Superior temporal gyrus (tissue), 1 donor: ENCODE results near the gene MIPOL1.
"Not testable (repeated sequence)": the region's sequence is repeated elsewhere in the genome, so short reads cannot be mapped to it uniquely, and the experiment has no call there.

Experiments
- DNase-seq: peaks from one replicate; pipeline ENCODE4 v3.0.0-alpha.2; 2016; ENCODE audit errors: extremely low spot score

MIPOL1 gene, protein sequence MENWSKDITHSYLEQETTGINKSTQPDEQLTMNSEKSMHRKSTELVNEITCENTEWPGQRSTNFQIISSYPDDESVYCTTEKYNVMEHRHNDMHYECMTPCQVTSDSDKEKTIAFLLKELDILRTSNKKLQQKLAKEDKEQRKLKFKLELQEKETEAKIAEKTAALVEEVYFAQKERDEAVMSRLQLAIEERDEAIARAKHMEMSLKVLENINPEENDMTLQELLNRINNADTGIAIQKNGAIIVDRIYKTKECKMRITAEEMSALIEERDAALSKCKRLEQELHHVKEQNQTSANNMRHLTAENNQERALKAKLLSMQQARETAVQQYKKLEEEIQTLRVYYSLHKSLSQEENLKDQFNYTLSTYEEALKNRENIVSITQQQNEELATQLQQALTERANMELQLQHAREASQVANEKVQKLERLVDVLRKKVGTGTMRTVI

DNA sequence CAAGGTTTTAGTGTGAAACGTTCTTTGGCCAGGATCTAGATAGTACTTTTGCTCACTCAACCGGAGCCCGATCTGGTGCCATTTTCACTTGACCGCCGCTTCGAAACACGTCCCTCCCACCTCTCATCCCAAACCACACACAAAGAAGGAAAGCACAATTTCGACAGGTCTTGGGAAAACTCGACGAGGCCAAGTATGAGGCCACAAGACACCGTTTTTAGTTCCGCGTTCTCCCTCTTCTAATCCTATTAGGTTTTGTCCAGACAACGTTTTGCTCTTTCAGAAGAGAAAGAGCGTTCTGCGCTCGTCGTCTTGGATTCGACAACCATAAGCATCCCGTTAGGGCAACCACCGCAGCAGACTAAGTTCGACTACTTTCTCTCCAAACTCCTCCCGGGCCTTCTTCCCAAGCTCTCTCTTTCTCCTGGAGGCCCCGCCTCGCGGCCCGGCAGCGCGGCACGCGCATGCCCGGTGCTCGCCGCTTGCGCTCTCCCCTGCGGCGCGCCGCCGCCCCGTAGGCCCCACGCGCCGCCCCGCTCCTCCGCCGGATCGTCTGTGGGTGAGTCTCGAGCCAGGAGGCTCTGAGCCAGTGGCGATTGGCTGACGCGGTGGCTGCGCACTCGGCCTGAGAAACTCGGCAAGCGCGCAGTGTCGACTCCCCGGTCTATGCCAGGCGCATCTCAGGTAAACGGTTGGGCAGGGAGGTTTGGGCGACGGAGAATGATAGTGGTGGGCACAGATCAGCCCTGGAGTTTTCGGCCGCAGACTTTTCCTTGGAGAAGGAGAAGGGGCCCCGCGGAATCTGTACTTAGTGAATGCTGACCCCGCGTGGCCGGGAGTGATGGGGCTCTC is at the start of gene MIPOL1:
Gene MIPOL1, plus strand, starts transcription at position 517 of the 852 bp plus-strand sequence. CDS start 49,952 bp downstream, outside the sequence.
- DNase-seq = peak; percentile 80

DNA sequence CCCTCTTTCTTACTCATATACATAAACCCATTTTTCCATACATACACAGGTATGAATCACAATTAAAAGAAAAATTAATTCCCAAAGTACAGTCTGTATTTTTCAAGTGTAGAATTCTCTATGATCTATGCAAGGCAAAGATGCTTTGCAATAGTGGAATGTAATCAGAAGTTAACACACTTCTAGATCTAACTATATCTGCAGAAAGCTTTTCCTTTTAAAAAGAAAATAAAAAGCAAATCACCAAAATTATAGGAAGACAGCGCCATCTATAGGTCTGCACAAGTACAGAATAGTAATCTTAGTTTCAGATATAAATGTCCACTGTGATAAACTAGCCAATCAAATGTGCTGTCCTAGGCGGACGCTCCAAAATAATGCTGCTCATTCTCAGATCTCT is 47.3 kb upstream of the MIPOL1 start:
- peak; percentile 83 for DNase-seq

DNA sequence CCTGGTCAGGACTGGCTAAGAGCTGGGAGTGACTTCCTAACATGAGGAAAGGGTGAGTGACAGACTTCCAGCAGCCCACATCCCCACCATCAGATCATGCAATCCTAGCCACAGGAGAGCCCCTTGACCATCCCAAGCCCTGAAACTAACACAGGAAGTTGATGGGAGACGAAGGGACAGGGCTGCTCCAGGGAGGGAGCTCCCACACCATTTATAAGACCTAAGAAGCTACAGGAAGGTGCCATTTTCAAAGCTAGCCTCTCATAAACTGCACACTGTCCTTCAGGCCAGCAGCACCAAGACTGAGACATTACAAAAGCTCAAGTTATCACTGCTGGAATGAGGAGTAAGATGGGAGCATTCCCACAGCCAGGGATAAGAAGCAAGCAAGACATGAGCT is 44.7 kb upstream of the MIPOL1 start:
- no peak for DNase-seq

DNA sequence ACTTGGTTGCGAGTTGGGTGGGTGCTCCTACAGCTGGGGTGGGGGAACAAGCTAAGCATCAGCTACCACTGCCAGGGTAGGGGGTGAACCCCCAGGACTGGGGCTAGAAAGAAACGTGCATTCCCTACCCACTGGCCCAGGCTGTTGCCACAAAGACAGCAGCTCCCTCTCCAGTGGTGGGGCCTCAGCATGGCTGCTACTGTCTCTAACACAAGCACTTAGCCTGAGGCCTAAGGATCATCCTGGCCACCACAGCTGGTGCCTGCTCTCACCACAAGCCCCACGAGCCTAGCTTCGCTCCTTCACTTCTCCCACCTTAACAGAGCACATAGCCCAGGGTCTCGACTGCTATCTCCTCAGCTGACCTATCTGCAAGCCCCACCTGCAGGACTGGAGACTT is 44.3 kb upstream of the MIPOL1 start:
- DNase-seq = no peak

DNA sequence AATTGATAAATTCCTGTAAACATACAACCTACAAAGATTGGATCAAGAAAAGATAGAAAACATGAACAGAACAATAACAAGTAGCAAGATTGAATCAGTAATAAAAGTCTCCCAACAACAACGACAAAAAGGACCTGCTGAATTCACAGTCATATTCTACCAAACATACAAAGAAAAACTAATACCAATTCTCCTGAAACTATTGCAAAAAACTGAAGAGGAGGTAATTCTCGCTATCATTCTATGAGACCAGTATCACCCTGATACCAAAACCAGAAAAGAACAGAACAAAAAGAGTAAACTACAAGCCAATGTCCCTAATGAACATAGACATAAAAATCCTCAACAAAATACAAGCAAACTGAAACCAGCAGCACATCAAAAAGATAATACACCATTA is 39.8 kb upstream of the MIPOL1 start:
- no peak for DNase-seq

DNA sequence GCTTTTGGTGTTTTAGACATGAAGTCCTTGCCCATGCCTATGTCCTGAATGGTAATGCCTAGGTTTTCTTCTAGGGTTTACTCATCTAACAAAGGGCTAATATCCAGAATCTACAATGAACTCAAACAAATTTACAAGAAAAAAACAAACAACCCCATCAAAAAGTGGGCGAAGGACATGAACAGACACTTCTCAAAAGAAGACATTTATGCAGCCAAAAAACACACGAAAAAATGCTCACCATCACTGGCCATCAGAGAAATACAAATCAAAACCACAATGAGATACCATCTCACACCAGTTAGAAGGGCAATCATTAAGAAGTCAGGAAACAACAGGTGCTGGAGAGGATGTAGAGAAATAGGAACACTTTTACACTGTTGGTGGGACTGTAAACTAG is 35.4 kb upstream of the MIPOL1 start:
- not testable (repeated sequence) for DNase-seq

DNA sequence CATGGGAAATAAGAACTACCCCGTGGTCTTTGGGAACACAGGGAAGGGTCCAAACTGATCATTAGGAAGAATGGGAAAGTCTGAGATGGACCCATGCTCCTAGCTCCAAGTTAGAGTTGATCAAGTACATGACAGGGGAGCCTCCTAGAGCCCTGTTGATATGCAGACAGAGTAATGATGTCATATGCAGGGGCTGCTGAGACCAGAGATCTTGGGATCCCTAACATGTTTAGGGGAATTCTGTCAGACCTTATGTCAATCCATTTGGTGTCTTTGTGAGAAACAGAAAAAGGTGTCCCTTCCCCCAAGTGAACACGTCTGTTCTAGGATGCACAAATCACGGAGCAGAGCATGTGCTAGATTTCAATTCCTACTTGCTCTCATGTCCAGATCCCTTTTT is 31.9 kb upstream of the MIPOL1 start:
- no peak for DNase-seq

DNA sequence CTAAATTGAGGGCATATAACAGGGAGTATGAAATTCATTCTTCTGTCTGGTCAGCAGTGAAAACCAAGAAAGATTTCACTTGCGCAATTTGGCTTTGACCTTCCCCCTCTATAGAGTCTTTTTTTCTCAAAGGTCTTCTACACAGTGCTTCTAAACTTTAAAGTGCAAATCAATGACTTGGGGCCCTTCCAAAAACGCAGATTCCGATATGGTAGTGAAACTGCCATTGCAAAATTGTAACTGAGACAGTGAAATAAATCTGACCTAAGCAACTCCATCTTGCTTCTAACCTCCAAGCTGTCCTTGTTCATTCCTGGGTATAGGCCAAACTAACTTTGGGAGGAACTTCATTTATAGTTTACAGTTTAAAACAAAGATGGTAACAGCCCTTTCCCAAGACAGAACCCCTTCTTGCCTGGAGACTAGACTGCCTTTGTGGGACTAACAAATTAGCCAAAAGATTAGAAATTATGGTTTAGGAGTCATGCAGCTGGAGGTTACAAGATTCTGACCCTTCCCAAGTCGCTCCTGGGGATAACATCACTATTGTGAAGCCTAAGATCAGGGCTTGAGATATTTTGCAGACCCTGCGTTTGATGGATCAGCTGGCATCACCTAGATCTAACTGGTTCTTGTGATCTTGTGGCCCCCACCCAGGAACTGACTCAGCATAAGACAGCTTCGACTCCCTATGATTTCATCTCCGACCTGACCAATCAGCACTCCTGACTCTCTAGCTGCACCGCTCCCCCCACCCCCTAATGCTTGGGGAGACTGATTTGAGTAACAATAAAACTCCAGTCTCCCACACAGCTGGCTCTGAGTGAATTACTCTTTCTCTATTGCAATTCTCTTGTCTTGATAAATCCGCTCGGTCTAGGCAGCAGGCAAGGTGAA is 30.3 kb upstream of the MIPOL1 start:
- DNase-seq = no peak

DNA sequence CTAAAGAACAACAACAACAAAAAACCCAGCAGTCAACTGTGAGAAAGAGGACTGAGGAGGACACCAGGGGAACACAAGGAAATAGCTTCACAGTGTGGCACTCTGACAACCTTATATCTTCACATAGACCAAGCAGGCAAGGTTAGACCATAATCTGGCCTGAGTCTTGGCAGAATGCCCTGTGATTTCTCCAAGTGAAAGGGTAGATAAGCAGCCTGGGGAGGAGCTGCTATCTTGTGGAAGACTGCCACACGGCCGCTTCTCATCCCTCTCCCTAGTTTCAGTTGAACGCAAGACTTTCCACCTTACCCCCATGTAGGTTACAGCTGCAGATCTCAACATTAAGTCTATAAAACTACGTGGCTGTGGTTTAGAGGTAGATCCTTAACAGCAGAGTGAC is 29.0 kb upstream of the MIPOL1 start:
- DNase-seq = no peak

DNA sequence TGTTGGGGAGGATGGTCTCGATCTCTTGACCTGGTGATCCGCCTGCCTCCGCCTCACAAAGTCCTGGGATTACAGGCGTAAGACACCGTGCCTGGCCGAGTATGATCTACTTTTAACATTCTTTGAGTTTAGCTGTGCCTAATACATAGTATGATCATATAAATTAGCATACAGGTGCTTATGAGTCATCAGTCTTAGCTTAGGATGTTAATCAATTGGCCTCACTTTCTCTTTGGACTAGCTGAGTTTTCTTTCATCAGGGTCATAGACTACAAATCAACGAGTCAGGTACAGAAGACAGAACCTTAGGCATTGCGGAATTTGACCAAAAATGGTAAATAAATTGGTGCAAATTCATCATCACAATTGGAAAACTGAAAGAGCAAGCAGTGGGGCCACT is 27.5 kb upstream of the MIPOL1 start:
- DNase-seq = no peak

DNA sequence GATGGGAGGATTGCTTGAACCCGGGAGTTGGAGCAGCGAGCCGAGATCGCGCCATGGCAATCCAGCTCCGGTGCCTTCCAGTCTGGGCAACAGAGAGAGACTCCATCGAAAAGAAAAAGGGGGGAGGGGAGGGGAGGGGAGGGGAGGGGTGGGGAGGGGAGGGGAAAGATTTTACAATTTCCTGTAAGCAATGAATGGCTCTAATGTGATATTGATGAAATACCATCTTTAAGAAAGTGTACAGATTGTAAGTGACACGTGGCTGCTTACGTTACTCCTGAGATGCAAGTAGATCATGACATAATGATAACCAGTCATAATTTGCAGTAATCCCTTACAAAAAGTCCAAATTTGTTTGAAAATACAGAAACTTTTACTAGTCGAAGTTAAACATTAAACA is 26.7 kb upstream of the MIPOL1 start:
- DNase-seq = no peak

DNA sequence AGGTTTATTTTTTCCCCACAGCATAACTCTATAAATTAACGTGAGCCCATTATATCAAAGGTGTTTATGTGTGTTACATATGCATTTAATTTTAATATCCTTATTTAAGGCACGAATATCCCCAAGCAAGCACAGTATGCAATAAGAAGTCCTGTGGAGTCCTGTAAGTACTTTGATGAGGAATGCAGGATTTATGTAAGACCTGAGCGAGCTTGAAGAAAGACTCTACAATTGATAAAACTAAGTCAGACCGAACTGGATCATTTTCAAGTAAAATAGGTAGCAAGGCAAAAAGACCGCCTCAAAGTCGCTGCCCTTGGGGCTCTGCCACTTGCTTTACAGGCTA is 26.1 kb upstream of the MIPOL1 start:
- no peak for DNase-seq

DNA sequence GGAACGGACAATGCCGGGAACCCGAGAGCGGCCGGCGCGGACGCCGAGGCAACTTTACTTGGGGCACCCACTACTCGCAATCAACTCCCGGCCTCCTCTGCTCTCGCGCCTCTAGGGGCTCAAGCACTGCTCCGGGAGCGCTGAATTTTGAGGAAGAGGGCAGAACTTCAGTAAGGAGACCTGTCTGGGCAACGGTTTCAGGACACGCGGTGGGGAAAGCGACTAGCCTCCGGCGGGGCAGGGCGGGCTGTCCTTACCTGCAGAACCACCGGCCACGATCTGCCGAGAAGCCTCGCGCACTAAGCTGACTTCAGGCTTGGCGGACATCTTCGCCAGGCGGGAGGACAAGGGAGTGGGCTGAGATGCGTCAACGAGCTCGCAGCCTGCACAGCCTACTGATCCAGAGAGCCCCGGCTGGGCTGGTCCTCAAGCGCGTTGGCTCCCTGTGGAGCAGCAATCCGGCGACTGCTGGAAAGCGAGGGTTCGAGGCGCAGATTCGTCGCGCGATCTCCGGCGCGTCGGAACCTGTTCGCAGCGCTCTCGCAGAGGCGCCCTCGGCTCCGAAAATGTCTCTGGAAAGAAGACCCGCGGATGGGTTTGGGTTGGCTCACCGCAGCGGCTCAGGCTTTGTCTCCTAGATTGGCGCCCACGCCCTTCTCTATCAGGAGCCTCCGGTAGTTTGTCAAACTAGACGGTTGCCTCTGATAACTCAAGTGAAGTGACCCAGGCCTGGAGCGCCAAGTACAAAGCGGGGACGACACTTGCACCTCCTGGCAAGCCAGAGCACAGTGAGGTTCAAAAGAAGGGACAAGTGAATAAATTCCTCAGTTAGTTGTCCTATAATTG is 25.5 kb upstream of the MIPOL1 start, which contains the start of gene SLC25A21:
Gene SLC25A21, minus strand, starts transcription at position 583 of the 846 bp plus-strand sequence.
- DNase-seq = peak; percentile 77

DNA sequence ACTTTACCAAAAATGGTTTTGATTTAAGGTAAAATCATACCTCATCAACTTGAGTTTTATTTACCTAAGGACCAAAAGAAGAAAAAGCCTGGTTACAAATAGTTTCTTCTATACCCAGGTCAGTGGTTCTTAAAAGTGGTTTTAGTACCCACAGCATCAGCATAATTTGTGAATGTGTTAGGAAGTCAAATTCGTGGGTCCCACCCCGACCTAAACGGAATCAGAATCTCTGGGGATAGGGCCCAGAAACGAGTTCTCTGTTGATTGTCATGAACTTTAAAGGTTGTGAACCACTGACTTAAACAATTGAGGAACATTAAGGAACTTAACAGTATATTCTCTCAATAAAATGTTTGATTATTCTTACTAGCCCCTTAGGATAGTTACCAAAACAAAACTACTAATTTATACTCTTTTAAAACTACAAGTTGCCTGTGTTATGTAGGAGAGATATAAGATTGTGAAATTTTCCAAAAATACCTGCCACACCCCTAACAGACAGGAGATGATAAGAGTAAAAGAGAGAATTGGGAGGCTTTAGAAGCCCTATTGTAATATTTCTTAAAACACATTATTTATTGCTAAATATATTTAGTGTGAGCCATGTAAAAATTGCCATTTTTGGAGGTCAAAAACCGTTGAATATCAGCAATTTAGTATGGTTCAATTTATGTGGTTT is 24.7 kb upstream of the MIPOL1 start:
- DNase-seq = no peak

DNA sequence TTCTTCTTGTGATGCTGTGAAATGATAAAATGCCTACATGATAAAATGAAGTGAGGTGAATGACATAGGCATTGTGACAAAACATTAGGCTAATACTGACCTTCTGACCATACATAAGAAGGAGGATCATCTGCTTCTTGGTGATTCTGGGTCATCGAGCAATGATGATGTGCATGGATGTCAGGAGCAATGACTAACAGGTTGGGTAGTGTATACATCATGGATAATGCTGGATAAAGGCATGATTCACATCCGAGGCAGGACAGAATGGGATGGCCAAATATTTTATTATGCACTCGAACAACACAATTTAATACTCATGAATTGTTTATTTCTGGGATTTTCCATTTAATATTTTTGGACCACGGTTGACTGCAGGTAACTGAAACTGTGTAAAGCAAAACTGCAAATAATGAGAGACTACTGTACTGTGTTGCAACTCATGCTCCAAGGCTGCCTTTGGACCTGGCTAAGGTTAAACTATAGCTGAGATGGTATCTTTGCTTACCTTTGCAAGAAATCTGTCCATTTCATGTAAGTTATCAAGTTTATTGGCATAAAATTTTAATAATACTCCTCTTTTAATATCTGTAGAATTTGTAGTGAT is 17.7 kb upstream of the MIPOL1 start:
- DNase-seq = no peak

DNA sequence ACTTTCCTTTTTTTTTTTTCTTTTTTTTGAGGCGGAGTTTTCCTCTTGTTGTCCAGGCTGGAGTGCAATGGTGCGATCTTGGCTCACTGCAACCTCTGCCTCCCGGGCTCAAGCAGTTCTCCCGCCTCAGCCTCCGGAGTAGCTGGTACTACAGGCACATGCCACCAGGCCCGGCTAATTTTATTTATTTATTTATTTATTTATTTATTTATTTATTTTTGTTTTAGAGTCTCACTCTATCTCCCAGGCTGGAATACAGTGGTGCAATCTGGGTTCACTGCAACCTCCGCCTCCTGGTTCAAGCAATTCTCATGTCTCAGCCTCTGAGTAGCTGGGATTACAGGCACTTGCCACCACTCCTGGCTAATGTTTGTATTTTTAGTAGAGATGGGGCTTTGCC is 16.9 kb upstream of the MIPOL1 start:
- DNase-seq = not testable (repeated sequence)

DNA sequence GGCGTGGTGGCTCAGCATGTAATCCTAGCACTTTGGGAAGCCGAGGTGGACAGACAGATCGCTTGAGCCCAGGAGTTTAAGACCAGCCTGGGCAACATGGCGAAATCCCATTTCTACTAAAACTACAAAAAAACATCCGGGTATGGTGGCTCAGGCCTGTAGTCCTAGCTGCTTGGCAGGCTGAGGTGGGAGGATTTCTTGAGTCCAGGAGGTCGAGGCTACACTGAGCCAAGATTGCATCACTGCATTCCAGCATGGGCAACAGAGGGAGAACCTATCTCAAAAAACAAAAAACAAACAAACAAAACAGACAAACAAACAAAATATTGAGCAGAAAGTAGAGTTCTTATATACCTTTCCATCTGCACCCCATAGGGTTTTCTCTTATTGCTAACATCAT is 16.3 kb upstream of the MIPOL1 start:
- no peak for DNase-seq

DNA sequence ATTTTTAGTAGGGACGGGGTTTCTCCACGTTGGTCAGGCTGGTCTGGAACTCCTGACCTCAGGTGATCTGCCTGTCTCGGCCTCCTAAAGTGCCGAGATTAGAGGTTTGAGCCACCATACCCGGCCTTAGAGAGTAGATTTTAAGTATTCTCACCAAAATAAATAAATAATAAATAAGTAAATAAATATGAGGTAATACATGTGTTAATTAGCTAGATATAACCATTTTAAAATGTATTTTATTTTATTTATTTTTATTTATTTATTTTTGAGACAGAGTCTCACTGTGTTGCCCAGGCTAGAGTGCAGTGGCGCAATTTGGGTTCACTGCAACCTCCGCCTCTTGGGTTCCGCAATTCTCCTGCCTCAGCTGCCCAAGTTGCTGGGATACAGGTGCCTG is 13.2 kb upstream of the MIPOL1 start:
- not testable (repeated sequence) for DNase-seq

DNA sequence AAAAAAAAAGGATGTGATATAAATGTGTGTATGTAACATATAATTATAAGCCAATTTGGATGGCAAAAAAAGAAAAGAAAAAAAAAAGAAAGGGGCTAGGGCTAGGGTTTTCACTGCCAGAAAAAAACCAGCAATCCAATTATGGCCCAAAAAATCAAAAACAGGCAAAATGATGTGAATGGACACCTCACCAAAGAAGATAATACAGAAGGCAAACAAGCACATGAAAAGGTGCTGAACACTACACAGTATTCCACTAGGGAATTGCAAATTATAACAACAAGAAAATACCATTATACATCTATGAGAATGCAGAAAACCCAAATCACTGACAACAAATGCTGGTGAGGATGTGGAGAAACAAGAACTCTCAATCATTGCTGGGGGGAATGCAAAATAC is 12.1 kb upstream of the MIPOL1 start:
- DNase-seq = no peak

DNA sequence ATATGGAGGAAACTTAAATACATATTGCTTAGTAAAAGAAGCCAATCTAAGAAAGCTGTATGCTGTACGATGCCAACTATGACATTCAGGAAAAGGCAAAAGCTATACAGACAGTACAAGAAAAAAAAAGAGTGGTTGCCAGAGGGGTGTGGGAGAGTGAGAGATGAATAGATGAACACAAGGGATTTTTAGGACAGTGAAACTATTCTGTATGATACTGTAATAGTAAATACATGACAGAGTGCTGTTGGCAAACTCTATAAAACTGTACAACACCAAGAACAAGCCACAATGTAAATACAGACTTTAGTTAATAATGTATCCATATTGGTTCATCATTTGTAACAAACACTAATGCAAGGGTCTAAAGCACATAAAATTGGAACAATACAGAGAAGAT is 10.9 kb upstream of the MIPOL1 start:
- DNase-seq = no peak
